ENCODE results near the gene BPNT1.

The BPNT1 gene

GRCh38 chr1:220011620-220012019 lies 78.0 kb downstream of the BPNT1 start:
- peaks cover 23% of the 10 kb centered on the region for H3K4me1 Mint-ChIP-seq (ENCODE audit: low read depth)
- H3K4me3 Mint-ChIP-seq = no peak overlapping the region
- H3K9me3 Mint-ChIP-seq = no peaks in the 10 kb centered on the region
- no peak overlapping the region for H3K27ac Mint-ChIP-seq
- DNase-seq (ENCODE audit: low spot score) = no peak
- no peaks in the 10 kb centered on the region for H3K27me3 Mint-ChIP-seq (ENCODE audit: low read depth)
- H3K36me3 Mint-ChIP-seq (ENCODE audit: low read depth) = peaks cover 52% of the 10 kb centered on the region

Measured in T-helper 2 cell treated with Interferon-gamma antibody and Interleukin-4, amounts not matched to agents 5 μg/mL and 100 μg/mL, for 36 hours (primary cell).